ENCODE measurements around the gene TOMM20.

DNA sequence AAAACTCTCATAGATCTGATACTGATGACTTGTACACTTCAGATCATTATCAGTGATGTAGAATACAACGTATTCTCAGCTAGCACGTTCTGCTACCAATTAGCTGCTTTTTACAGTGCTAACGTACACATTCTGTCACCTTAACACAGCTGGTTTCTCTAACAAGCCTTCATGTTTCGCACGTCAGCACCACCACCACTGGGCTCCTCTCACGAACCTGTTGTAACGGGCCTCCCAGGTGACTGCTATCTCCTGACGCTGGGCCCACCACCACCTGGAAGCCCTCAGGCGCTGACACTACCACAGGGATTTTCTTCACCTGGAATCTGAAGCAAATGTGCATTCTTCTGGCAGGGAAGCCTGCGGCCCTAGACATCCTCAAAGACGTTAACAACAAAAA is 19.8 kb downstream of the TOMM20 start:
- TF ChIP-seq EZH2 (IDR thresholded peaks at IDR 0.05) = no peak
- TF ChIP-seq, protein P1, sequence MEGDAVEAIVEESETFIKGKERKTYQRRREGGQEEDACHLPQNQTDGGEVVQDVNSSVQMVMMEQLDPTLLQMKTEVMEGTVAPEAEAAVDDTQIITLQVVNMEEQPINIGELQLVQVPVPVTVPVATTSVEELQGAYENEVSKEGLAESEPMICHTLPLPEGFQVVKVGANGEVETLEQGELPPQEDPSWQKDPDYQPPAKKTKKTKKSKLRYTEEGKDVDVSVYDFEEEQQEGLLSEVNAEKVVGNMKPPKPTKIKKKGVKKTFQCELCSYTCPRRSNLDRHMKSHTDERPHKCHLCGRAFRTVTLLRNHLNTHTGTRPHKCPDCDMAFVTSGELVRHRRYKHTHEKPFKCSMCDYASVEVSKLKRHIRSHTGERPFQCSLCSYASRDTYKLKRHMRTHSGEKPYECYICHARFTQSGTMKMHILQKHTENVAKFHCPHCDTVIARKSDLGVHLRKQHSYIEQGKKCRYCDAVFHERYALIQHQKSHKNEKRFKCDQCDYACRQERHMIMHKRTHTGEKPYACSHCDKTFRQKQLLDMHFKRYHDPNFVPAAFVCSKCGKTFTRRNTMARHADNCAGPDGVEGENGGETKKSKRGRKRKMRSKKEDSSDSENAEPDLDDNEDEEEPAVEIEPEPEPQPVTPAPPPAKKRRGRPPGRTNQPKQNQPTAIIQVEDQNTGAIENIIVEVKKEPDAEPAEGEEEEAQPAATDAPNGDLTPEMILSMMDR (IDR thresholded peaks at IDR 0.05 in 2 of 3, conservative IDR thresholded peaks at IDR 0.05 in 1 of 3; ENCODE audit: borderline replicate concordance in 1 of 3, insufficient read depth in 1 of 3, low read depth in 2 of 3, low read length in 2 of 3) = no peak
- TF ChIP-seq JUND (IDR thresholded peaks at IDR 0.05) = no peak
- TF ChIP-seq SP1 (IDR thresholded peaks at IDR 0.05; ENCODE audit: low read depth) = no peak
- no peak for TF ChIP-seq CBX3 (IDR thresholded peaks at IDR 0.05; ENCODE audit: low read depth)
- TF ChIP-seq POLR2A (IDR thresholded peaks at IDR 0.05; ENCODE audit: borderline replicate concordance, extremely low read depth, insufficient read depth, insufficient read length) = no peak
- TF ChIP-seq POLR2AphosphoS5 (IDR thresholded peaks at IDR 0.05; ENCODE audit: low read depth, low read length) = no peak
- no peak for TF ChIP-seq CEBPB (IDR thresholded peaks at IDR 0.05; ENCODE audit: low read depth)
- TF ChIP-seq YY1 (IDR thresholded peaks at IDR 0.05; ENCODE audit: extremely low read depth, insufficient replicate concordance, low read depth, low read length) = no peak
- TF ChIP-seq ELF1 (IDR thresholded peaks at IDR 0.05; ENCODE audit: borderline replicate concordance, low read depth) = no peak
- no peak for TF ChIP-seq ZNF274 (IDR thresholded peaks at IDR 0.05; ENCODE audit: low read depth, low read length)
- no peak for TF ChIP-seq SIN3A (IDR thresholded peaks at IDR 0.05; ENCODE audit: low read depth)
- TF ChIP-seq TCF7L2 (IDR thresholded peaks at IDR 0.05; ENCODE audit: borderline replicate concordance, extremely low read depth, insufficient read depth, insufficient read length) = no peak
- TF ChIP-seq EZH2phosphoT487 (IDR thresholded peaks at IDR 0.05; ENCODE audit: borderline replicate concordance) = no peak
